ENCODE data around the gene MINDY4.

The MINDY4 gene

GRCh38 chr7:30851651-30852307 is 80.6 kb downstream of the MINDY4 start:
- DNase-seq (ENCODE audit: low read depth in 4 of 4, low spot score in 1 of 4): no peak

GRCh38 chr7:30852308-30852684 is 81.1 kb downstream of the MINDY4 start:
- no peak for DNase-seq (ENCODE audit: low read depth in 4 of 4, low spot score in 1 of 4)

GRCh38 chr7:30852744-30853288 is 81.6 kb downstream of the MINDY4 start:
- DNase-seq (ENCODE audit: low read depth in 4 of 4, low spot score in 1 of 4): no peak

GRCh38 chr7:30853576-30853975 is 82.4 kb downstream of the MINDY4 start:
- no peak for DNase-seq (ENCODE audit: low read depth in 4 of 4, low spot score in 1 of 4)

- no peak for DNase-seq (ENCODE audit: low read depth in 4 of 4, low spot score in 1 of 4)
Observed at GRCh38 chr7:30855936-30856335, 84.7 kb downstream of the MINDY4 start.

GRCh38 chr7:30858576-30858975 is 87.4 kb downstream of the MINDY4 start:
- no peak for DNase-seq (ENCODE audit: low read depth in 4 of 4, low spot score in 1 of 4)

- DNase-seq (ENCODE audit: low read depth in 4 of 4, low spot score in 1 of 4): no peak
Observed at GRCh38 chr7:30859202-30859939, 88.2 kb downstream of the MINDY4 start.

- no peak for DNase-seq (ENCODE audit: low read depth in 4 of 4, low spot score in 1 of 4)
Observed at GRCh38 chr7:30859940-30860496, 88.8 kb downstream of the MINDY4 start.

GRCh38 chr7:30861612-30862011 is 90.4 kb downstream of the MINDY4 start:
- DNase-seq (ENCODE audit: low read depth in 4 of 4, low spot score in 1 of 4): no peak

GRCh38 chr7:30862995-30863705 is 91.9 kb downstream of the MINDY4 start:
- DNase-seq (ENCODE audit: low read depth in 4 of 4, low spot score in 1 of 4): no peak

GRCh38 chr7:30863706-30864035 is 92.5 kb downstream of the MINDY4 start:
- no peak for DNase-seq (ENCODE audit: low read depth in 4 of 4, low spot score in 1 of 4)

- no peak for DNase-seq (ENCODE audit: low read depth in 4 of 4, low spot score in 1 of 4)
Observed at GRCh38 chr7:30864101-30864500, 92.9 kb downstream of the MINDY4 start.

- no peak for DNase-seq (ENCODE audit: low read depth in 4 of 4, low spot score in 1 of 4)
Observed at GRCh38 chr7:30865076-30865475, 93.9 kb downstream of the MINDY4 start.

GRCh38 chr7:30865821-30866220 is 94.6 kb downstream of the MINDY4 start:
- DNase-seq (ENCODE audit: low read depth in 4 of 4, low spot score in 1 of 4): no peak

- DNase-seq (ENCODE audit: low read depth in 4 of 4, low spot score in 1 of 4): no peak
Observed at GRCh38 chr7:30866939-30867338, 95.7 kb downstream of the MINDY4 start.

GRCh38 chr7:30867483-30867882 is 96.3 kb downstream of the MINDY4 start:
- no peak for DNase-seq (ENCODE audit: low read depth in 4 of 4, low spot score in 1 of 4)

GRCh38 chr7:30869794-30870611 is 98.8 kb downstream of the MINDY4 start:
- no peak for DNase-seq (ENCODE audit: low read depth in 4 of 4, low spot score in 1 of 4)

- no peak for DNase-seq (ENCODE audit: low read depth in 4 of 4, low spot score in 1 of 4)
Observed at GRCh38 chr7:30870821-30871518, 99.8 kb downstream of the MINDY4 start.

- no peak for DNase-seq (ENCODE audit: low read depth in 4 of 4, low spot score in 1 of 4)
Observed at GRCh38 chr7:30871655-30872054, 100.4 kb downstream of the MINDY4 start.

GRCh38 chr7:30873207-30873606 is 102.0 kb downstream of the MINDY4 start:
- DNase-seq (ENCODE audit: low read depth in 4 of 4, low spot score in 1 of 4): no peak

Data from stimulated activated CD4-positive, alpha-beta T cell treated with anti-CD3 and anti-CD28 coated beads, Interleukin-1b, Interleukin-23, amount 100 ng/mL, for 24 hours (primary cell).